ENCODE results near the gene MTRF1L. TPM values are rescaled to one million over a fixed set of nuclear protein-coding genes. Genes with fewer than 3 reads are reported as not detected.
"Not testable (repeated sequence)": the region's sequence is repeated elsewhere in the genome, so short reads cannot be mapped to it uniquely, and the experiment has no call there.

The MTRF1L gene
- total RNA-seq, 2 experiments from 2014 or later, result 16.8 to 19.8 TPM

GRCh38 chr6:152977556-152977955 lies 25.0 kb downstream of the MTRF1L start:
- H3K36me3 Mint-ChIP-seq (ENCODE audit: low read depth), result peaks cover 77% of the 10 kb centered on the region
- CTCF ChIA-PET, result interaction anchor here (0.5 kb wide), 1 partner anchor 1868 kb away, joined by 3 read pairs; no protein-coding TSS in a partner anchor

GRCh38 chr6:152976749-152977148 lies 25.8 kb downstream of the MTRF1L start:
- Mint-ChIP-seq H3K36me3 (ENCODE audit: low read depth) (peaks cover 82% of the 10 kb centered on the region), H3K27ac (peak overlapping the region; percentile 74), H3K4me1 (peaks cover 76% of the 10 kb centered on the region), H3K27me3 (no peaks in the 10 kb centered on the region), H3K4me3 (peak overlapping the region; percentile 34), H3K9me3 (no peaks in the 10 kb centered on the region)
- ChIA-PET CTCF (interaction anchor here (0.5 kb wide), 1 partner anchor 1868 kb away, joined by 3 read pairs; no protein-coding TSS in a partner anchor), POLR2A (no interaction called here)
- no peak for DNase-seq

More at GRCh38 chr6:152977556-152977955, 25.0 kb downstream of the MTRF1L start:
- H3K4me1 Mint-ChIP-seq, result peaks cover 76% of the 10 kb centered on the region
- no peak for DNase-seq
- H3K4me3 Mint-ChIP-seq, result no peak overlapping the region
- peak overlapping the region; percentile 74 for H3K27ac Mint-ChIP-seq
- H3K9me3 Mint-ChIP-seq, result no peaks in the 10 kb centered on the region
- POLR2A ChIA-PET, result no interaction called here
- H3K27me3 Mint-ChIP-seq, result no peaks in the 10 kb centered on the region

- no peaks in the 10 kb centered on the region for H3K27me3 Mint-ChIP-seq
- ChIA-PET CTCF (no interaction called here), POLR2A (no interaction called here)
- H3K27ac Mint-ChIP-seq, result peak overlapping the region; percentile 89
- H3K4me1 Mint-ChIP-seq, result peaks cover 67% of the 10 kb centered on the region
- DNase-seq, result peak; percentile 27
- H3K4me3 Mint-ChIP-seq, result peak overlapping the region; percentile 64
- H3K36me3 Mint-ChIP-seq (ENCODE audit: low read depth), result peaks cover 80% of the 10 kb centered on the region
- no peaks in the 10 kb centered on the region for H3K9me3 Mint-ChIP-seq
Observed at GRCh38 chr6:152975204-152975915, 27.1 kb downstream of the MTRF1L start.

GRCh38 chr6:152973916-152974315 lies 28.6 kb downstream of the MTRF1L start:
- CTCF ChIA-PET, result interaction anchor here (1.0 kb wide), 1 partner anchor 10 kb away, joined by 4 read pairs; no protein-coding TSS in a partner anchor
- POLR2A ChIA-PET, result interaction anchor here (0.6 kb wide), 1 partner anchor 17 kb away, joined by 3 read pairs; no protein-coding TSS in a partner anchor
- DNase-seq, result no peak
- peak overlapping the region; percentile 28 for H3K27ac Mint-ChIP-seq
- peaks cover 7% of the 10 kb centered on the region for H3K9me3 Mint-ChIP-seq
- peaks cover 55% of the 10 kb centered on the region for H3K4me1 Mint-ChIP-seq
- H3K36me3 Mint-ChIP-seq (ENCODE audit: low read depth), result peaks cover 84% of the 10 kb centered on the region
- peak overlapping the region; percentile 29 for H3K4me3 Mint-ChIP-seq
- H3K27me3 Mint-ChIP-seq, result no peaks in the 10 kb centered on the region

- Mint-ChIP-seq H3K4me1 (peaks cover 19% of the 10 kb centered on the region), H3K27ac (no peak overlapping the region), H3K36me3 (ENCODE audit: low read depth) (peaks cover 58% of the 10 kb centered on the region), H3K27me3 (peaks cover 12% of the 10 kb centered on the region), H3K4me3 (no peak overlapping the region), H3K9me3 (peaks cover 17% of the 10 kb centered on the region)
- POLR2A ChIA-PET, result no interaction called here
- CTCF ChIA-PET, result interaction anchor here (0.6 kb wide), 2 partner anchors 16 to 1481 kb away, joined by 3 read pairs; no protein-coding TSS in a partner anchor
- no peak for DNase-seq
Observed at GRCh38 chr6:152969688-152970418, 32.7 kb downstream of the MTRF1L start.

- DNase-seq, H3K4me1 Mint-ChIP-seq, H3K27ac Mint-ChIP-seq, H3K4me3 Mint-ChIP-seq, CTCF ChIA-PET, POLR2A ChIA-PET: not testable (repeated sequence)
- H3K27me3 Mint-ChIP-seq, result peaks cover 33% of the 10 kb centered on the region
- peaks cover 17% of the 10 kb centered on the region for H3K9me3 Mint-ChIP-seq
- H3K36me3 Mint-ChIP-seq (ENCODE audit: low read depth), result peaks cover 27% of the 10 kb centered on the region
Observed at GRCh38 chr6:152966168-152966894, 36.2 kb downstream of the MTRF1L start.

GRCh38 chr6:152959333-152959732 lies 43.2 kb downstream of the MTRF1L start:
- Mint-ChIP-seq H3K4me1 (no peaks in the 10 kb centered on the region), H3K36me3 (ENCODE audit: low read depth) (no peaks in the 10 kb centered on the region), H3K27ac (no peak overlapping the region), H3K4me3 (no peak overlapping the region), H3K9me3 (no peaks in the 10 kb centered on the region), H3K27me3 (peaks cover 20% of the 10 kb centered on the region)
- CTCF ChIA-PET, result interaction anchor here (1.1 kb wide), 1 partner anchor 11 kb away, joined by 4 read pairs; no protein-coding TSS in a partner anchor
- POLR2A ChIA-PET, result no interaction called here
- no peak for DNase-seq

GRCh38 chr6:152957796-152958195 lies 44.7 kb downstream of the MTRF1L start:
- Mint-ChIP-seq H3K27ac (no peak overlapping the region), H3K36me3 (ENCODE audit: low read depth) (no peaks in the 10 kb centered on the region), H3K4me1 (no peaks in the 10 kb centered on the region), H3K9me3 (no peaks in the 10 kb centered on the region), H3K4me3 (no peak overlapping the region), H3K27me3 (peaks cover 16% of the 10 kb centered on the region)
- no peak for DNase-seq
- ChIA-PET CTCF (interaction anchor here (0.7 kb wide), 1 partner anchor 64 kb away, joined by 3 read pairs; no protein-coding TSS in a partner anchor), POLR2A (no interaction called here)

GRCh38 chr6:152954443-152954842 lies 48.1 kb downstream of the MTRF1L start:
- no peaks in the 10 kb centered on the region for H3K36me3 Mint-ChIP-seq (ENCODE audit: low read depth)
- no peak overlapping the region for H3K4me3 Mint-ChIP-seq
- no peak overlapping the region for H3K27ac Mint-ChIP-seq
- no peaks in the 10 kb centered on the region for H3K9me3 Mint-ChIP-seq
- ChIA-PET CTCF (interaction anchor here (1.1 to 1.3 kb wide), 2 partner anchors 25 to 73 kb away, joined by 3 read pairs; no protein-coding TSS in a partner anchor), POLR2A (no interaction called here)
- DNase-seq, result no peak
- H3K27me3 Mint-ChIP-seq, result peaks cover 4% of the 10 kb centered on the region
- no peaks in the 10 kb centered on the region for H3K4me1 Mint-ChIP-seq

GRCh38 chr6:152952866-152953509 lies 49.5 kb downstream of the MTRF1L start:
- CTCF ChIA-PET, result no interaction called here
- no peak overlapping the region for H3K4me3 Mint-ChIP-seq
- no peak overlapping the region for H3K27ac Mint-ChIP-seq
- no peaks in the 10 kb centered on the region for H3K36me3 Mint-ChIP-seq (ENCODE audit: low read depth)
- peaks cover 12% of the 10 kb centered on the region for H3K27me3 Mint-ChIP-seq
- DNase-seq, result peak; percentile 9
- POLR2A ChIA-PET, result no interaction called here
- H3K4me1 Mint-ChIP-seq, result peaks cover 4% of the 10 kb centered on the region
- no peaks in the 10 kb centered on the region for H3K9me3 Mint-ChIP-seq

GRCh38 chr6:152952045-152952444 lies 50.5 kb downstream of the MTRF1L start:
- Mint-ChIP-seq H3K4me1 (peaks cover 4% of the 10 kb centered on the region), H3K36me3 (ENCODE audit: low read depth) (no peaks in the 10 kb centered on the region), H3K27me3 (peaks cover 14% of the 10 kb centered on the region), H3K9me3 (no peaks in the 10 kb centered on the region), H3K27ac (no peak overlapping the region), H3K4me3 (no peak overlapping the region)
- ChIA-PET CTCF (no interaction called here), POLR2A (no interaction called here)
- no peak for DNase-seq

- POLR2A ChIA-PET, result no interaction called here
Observed at GRCh38 chr6:152950240-152950639, 52.3 kb downstream of the MTRF1L start.

More at GRCh38 chr6:152950240-152950639, 52.3 kb downstream of the MTRF1L start:
- Mint-ChIP-seq H3K4me3 (no peak overlapping the region), H3K27me3 (peaks cover 17% of the 10 kb centered on the region), H3K27ac (no peak overlapping the region), H3K4me1 (peaks cover 4% of the 10 kb centered on the region), H3K36me3 (ENCODE audit: low read depth) (no peaks in the 10 kb centered on the region), H3K9me3 (no peaks in the 10 kb centered on the region)
- no peak for DNase-seq
- CTCF ChIA-PET, result no interaction called here
